B cell (primary cell): Measurements from ENCODE around the gene EYS. TPM values are rescaled to one million over a fixed set of nuclear protein-coding genes. Genes with fewer than 3 reads are reported as not detected.

Source experiments
- ATAC-seq: fragments of 200-7000 bp; cut with Tn5 transposase; one replicate; pipeline ENCODE4 v1.10.0; 2021; ENCODE audit warnings: low read depth, mild to moderate bottlenecking, moderate number of reproducible peaks, moderate library complexity
- CTCF ChIA-PET: fragments of 350-600 bp; sonication (Branson Sonifier 250); formaldehyde crosslinking; loops from one replicate; lab custom pipeline; 2021; ENCODE audit warnings: antibody characterized with exemption, inconsistent platforms; lab: Charles Lee
- POLR2A ChIA-PET: fragments of 350-600 bp; sonication (Branson Sonifier 250); formaldehyde crosslinking; loops from one replicate; lab custom pipeline; 2021; ENCODE audit warnings: antibody characterized with exemption; lab: Charles Lee
- DNase-seq: peaks from one replicate; pipeline ENCODE4 v3.0.0; 2013
- H2AFZ ChIP-seq: 2 replicates; pipeline ENCODE4 v1.6.1; 2012; ENCODE audit warnings: mild to moderate bottlenecking, low read depth, low read length; ENCODE audit not compliant: insufficient read depth, poor library complexity, severe bottlenecking
- H3K27ac ChIP-seq, 2 donors: 1 replicate in 1 of 2; 2 replicates in 1 of 2; pipeline ENCODE4 v1.5.1; 2012 to 2013; ENCODE audit warnings: low read length in 2 of 2, mild to moderate bottlenecking in 2 of 2, moderate library complexity in 1 of 2
- H3K27me3 ChIP-seq, 4 experiments: fragments of 200-600 bp in 1 of 4; sonication (generic) in 1 of 4; replicated peaks in 1 of 4; 1 replicate in 2 of 4; 2 replicates in 2 of 4; pipeline versions ENCODE4 v1.6.1 to v1.7.0; 2013 to 2016; ENCODE audit warnings: low read length in 3 of 4, mild to moderate bottlenecking in 2 of 4, mixed read lengths in 1 of 4, moderate library complexity in 1 of 4; ENCODE audit not compliant: insufficient read depth in 4 of 4, control insufficient read depth in 3 of 4; ENCODE audit errors: control extremely low read depth in 1 of 4
- H3K36me3 ChIP-seq, 2 experiments: replicated peaks in 1 of 2; 1 replicate in 1 of 2; 2 replicates in 1 of 2; pipeline versions ENCODE4 v1.6.1 to v1.7.1; 2013; ENCODE audit warnings: low read length in 1 of 2; ENCODE audit not compliant: insufficient read depth in 2 of 2, control insufficient read depth in 1 of 2; ENCODE audit errors: control extremely low read depth in 1 of 2, extremely low read depth in 1 of 2
- H3K4me1 ChIP-seq, 2 donors: fragments of 200-600 bp in 1 of 2; sonication (generic) in 1 of 2; 1 replicate in 1 of 2; 2 replicates in 1 of 2; pipeline versions ENCODE4 v1.5.1 to v1.6.1; 2013 to 2017; ENCODE audit warnings: low read length in 2 of 2; ENCODE audit not compliant: control insufficient read depth in 2 of 2, insufficient read depth in 2 of 2
- H3K4me2 ChIP-seq: replicated peaks from 2 replicates; pipeline ENCODE3; 2012; ENCODE audit warnings: mild to moderate bottlenecking, low read depth, low read length; ENCODE audit not compliant: poor library complexity, severe bottlenecking
- H3K4me3 ChIP-seq, 5 experiments: fragments of 200-600 bp in 1 of 5; sonication (generic) in 1 of 5; 1 replicate in 3 of 5; 2 replicates in 2 of 5; pipeline versions ENCODE4 v1.5.1 to v1.7.0; 2011 to 2016; ENCODE audit warnings: low read length in 4 of 5, mild to moderate bottlenecking in 4 of 5, low read depth in 2 of 5, control low read depth in 1 of 5, moderate library complexity in 1 of 5; ENCODE audit not compliant: insufficient read depth in 1 of 5; ENCODE audit errors: control extremely low read depth in 1 of 5, extremely low read depth in 1 of 5
- H3K79me2 ChIP-seq: fragments of 200-600 bp; sonication (generic); one replicate; pipeline ENCODE4 v1.6.0; 2016; ENCODE audit warnings: low read length; ENCODE audit not compliant: control insufficient read depth, insufficient read depth
- H3K9ac ChIP-seq: fragments of 200-600 bp; sonication (generic); 2 replicates; pipeline ENCODE4 v1.6.1; 2017; ENCODE audit warnings: mild to moderate bottlenecking, low read length, moderate library complexity
- H3K9me3 ChIP-seq, 3 donors: one replicate each; pipeline versions ENCODE4 v1.6.1 to v1.7.1; 2013; ENCODE audit warnings: low read length in 2 of 3; ENCODE audit not compliant: control insufficient read depth in 2 of 3, insufficient read depth in 1 of 3; ENCODE audit errors: control extremely low read depth in 1 of 3
- H4K20me1 ChIP-seq: 2 replicates; pipeline ENCODE4 v1.6.0; 2012; ENCODE audit warnings: mild to moderate bottlenecking, low read length; ENCODE audit not compliant: insufficient read depth, control insufficient read depth, poor library complexity, severe bottlenecking
- H3K27ac Mint-ChIP-seq: one replicate; pipeline ENCODE4 v1.8.0; 2021; ENCODE audit warnings: mixed read lengths
- H3K27me3 Mint-ChIP-seq: one replicate; pipeline ENCODE4 v1.8.0; 2021; ENCODE audit warnings: mixed read lengths
- H3K4me1 Mint-ChIP-seq: one replicate; pipeline ENCODE4 v1.8.0; 2021; ENCODE audit warnings: mixed read lengths
- H3K4me3 Mint-ChIP-seq: one replicate; pipeline ENCODE4 v1.8.0; 2021; ENCODE audit warnings: mixed read lengths
- H3K9me3 Mint-ChIP-seq: one replicate; pipeline ENCODE4 v1.8.0; 2022; ENCODE audit warnings: mixed read lengths; ENCODE audit not compliant: insufficient read depth
- EZH2 ChIP-seq: IDR thresholded peaks from 2 replicates; pipeline ENCODE4 v1.6.1; 2012; ENCODE audit warnings: borderline replicate concordance, low read depth, mild to moderate bottlenecking, moderate library complexity, low read length; ENCODE audit not compliant: insufficient read depth, poor library complexity, severe bottlenecking
- WGBS: methylation state at CpG from one replicate; pipeline ENCODE4 v1.1.5; 2013; ENCODE audit warnings: missing lambda C conversion rate; ENCODE audit not compliant: insufficient coverage; 5-methylcytosine and 5-hydroxymethylcytosine counted together
- intact Hi-C: fragments of 100-400 bp; cut with micrococcal nuclease; formaldehyde crosslinking; loops from one replicate; pipeline ENCODE4 v1.10.0; 2022
- polyA plus RNA-seq: library from polyadenylated mRNA; depleted of rRNA; stranded (reverse); fragments of >200 nt; gene quantifications from 2 replicates; pipeline ENCODE4 v1.2.3, GENCODE V29; 2012
- total RNA-seq, 2 donors: library from RNA; stranded (reverse); fragments of 120-200 nt in 1 of 2; gene quantifications; 1 replicate in 1 of 2; 2 replicates in 1 of 2; pipeline versions ENCODE4 v1.2.3 to v1.2.4, GENCODE V29; 2013 to 2022
- TF ChIP-seq, protein P1 (sequence below): fragments of 200-600 bp; IDR thresholded peaks from one replicate; pipeline ENCODE4 v1.8.0; 2022; ENCODE audit warnings: antibody characterized with exemption, mild to moderate bottlenecking

Gene EYS
- total and polyA plus RNA-seq, 2 donors (not counting 1 experiment from before 2014, with no cell fraction given), result not detected

DNA sequence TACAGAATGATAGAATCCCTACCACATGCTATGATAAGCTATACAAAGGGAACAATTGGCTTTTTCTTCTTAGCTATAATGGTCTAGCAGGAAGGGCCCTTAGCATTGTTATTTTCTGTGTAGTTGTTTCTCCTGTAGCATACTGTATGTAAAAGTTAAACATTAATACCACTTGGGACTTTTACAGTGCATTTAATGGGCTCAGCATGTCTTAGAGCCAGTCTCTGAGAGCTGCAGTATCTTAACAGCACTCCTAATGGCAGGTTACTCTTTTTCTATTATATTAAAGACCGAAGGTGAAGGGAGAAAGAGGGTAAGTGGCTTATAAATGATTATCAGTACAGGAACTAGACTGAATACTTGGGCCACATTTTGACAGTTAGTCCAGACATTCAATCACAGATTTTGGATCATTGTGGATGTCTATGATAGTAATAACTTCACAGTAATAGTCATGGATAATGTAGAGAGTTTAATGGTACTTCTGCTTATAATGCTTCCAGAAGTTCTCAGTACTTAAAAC, 1780.7 kb downstream of the EYS start:
- intact Hi-C loops, result no loop called here
- no peak for ATAC-seq
- Histone ChIP-seq H3K9ac (no peak overlapping the region), H3K27me3 (no peaks in the 10 kb centered on the region), H3K4me3 (no peak overlapping the region), H3K36me3 (no peaks in the 10 kb centered on the region), H3K4me1 (no peaks in the 10 kb centered on the region), H3K27ac (no peak overlapping the region), H3K9me3 (no peaks in the 10 kb centered on the region), H3K4me2 (no peak overlapping the region), H3K79me2 (no peaks in the 10 kb centered on the region), H4K20me1 (no peaks in the 10 kb centered on the region), H2AFZ (no peak overlapping the region)
- ChIA-PET POLR2A (no interaction called here), CTCF (no interaction called here)
- Mint-ChIP-seq H3K27ac (no peak overlapping the region), H3K9me3 (no peaks in the 10 kb centered on the region), H3K4me1 (no peaks in the 10 kb centered on the region), H3K4me3 (no peak overlapping the region), H3K27me3 (peaks cover 8% of the 10 kb centered on the region)
- TF ChIP-seq, protein P1, sequence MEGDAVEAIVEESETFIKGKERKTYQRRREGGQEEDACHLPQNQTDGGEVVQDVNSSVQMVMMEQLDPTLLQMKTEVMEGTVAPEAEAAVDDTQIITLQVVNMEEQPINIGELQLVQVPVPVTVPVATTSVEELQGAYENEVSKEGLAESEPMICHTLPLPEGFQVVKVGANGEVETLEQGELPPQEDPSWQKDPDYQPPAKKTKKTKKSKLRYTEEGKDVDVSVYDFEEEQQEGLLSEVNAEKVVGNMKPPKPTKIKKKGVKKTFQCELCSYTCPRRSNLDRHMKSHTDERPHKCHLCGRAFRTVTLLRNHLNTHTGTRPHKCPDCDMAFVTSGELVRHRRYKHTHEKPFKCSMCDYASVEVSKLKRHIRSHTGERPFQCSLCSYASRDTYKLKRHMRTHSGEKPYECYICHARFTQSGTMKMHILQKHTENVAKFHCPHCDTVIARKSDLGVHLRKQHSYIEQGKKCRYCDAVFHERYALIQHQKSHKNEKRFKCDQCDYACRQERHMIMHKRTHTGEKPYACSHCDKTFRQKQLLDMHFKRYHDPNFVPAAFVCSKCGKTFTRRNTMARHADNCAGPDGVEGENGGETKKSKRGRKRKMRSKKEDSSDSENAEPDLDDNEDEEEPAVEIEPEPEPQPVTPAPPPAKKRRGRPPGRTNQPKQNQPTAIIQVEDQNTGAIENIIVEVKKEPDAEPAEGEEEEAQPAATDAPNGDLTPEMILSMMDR, result no peak
- TF ChIP-seq EZH2, result no peak
- no peak for DNase-seq
- no CpG with 5 or more reads among the region's 1 CpG for WGBS

DNA sequence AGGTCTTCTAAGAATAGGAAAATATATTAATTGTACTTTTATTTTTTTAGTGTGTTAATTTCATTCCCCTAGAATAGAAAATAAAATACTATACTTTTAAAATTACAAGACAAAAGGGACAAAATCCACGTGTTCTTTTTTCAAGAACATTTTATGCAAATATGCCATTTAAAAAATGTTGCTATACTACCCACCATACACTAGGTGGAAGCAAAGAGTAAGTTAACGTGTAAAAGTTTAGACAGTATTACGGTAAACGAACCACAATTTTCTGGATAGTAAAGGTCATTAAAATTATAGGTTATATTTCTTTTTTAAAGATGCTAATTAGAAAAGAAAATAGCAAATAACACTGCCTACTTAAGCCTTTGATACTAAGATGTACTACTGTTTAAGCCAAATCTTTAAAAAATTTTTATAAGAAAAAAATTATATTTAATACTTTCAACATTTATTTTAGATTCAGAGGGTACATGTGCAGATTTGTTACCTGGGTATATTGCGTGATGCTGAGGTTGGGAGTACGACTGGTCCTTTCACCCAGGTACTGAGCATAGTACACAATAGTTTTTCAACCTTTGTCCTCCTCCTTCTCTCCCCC, 1783.8 kb downstream of the EYS start:
- Histone ChIP-seq H3K4me3 (no peak overlapping the region), H4K20me1 (no peaks in the 10 kb centered on the region), H3K9ac (no peak overlapping the region), H3K79me2 (no peaks in the 10 kb centered on the region), H2AFZ (no peak overlapping the region), H3K27me3 (no peaks in the 10 kb centered on the region), H3K9me3 (no peaks in the 10 kb centered on the region), H3K4me1 (no peaks in the 10 kb centered on the region), H3K36me3 (no peaks in the 10 kb centered on the region), H3K4me2 (no peak overlapping the region), H3K27ac (no peak overlapping the region)
- TF ChIP-seq EZH2, result no peak
- TF ChIP-seq, protein P1, result peak; percentile 85
- ChIA-PET POLR2A (no interaction called here), CTCF (interaction anchor here (1.2 kb wide), 1 partner anchor 9 kb away, joined by 3 read pairs; no protein-coding TSS in a partner anchor)
- Mint-ChIP-seq H3K9me3 (no peaks in the 10 kb centered on the region), H3K27me3 (peaks cover 15% of the 10 kb centered on the region), H3K4me3 (no peak overlapping the region), H3K27ac (no peak overlapping the region), H3K4me1 (no peaks in the 10 kb centered on the region)
- DNase-seq, result peak; percentile 20
- ATAC-seq, result peak; percentile 60
- WGBS, result no CpG with 5 or more reads among the region's 6 CpGs
- intact Hi-C loops, result no loop called here
